HepG2 (cell line): Measurements from ENCODE around the gene CDCA5. TPM values are rescaled to one million over a fixed set of nuclear protein-coding genes. Genes with fewer than 3 reads are reported as not detected.

Experiments used
- ATAC-seq: fragments of 200-7000 bp; cut with Tn5 transposase; 3 replicates; pipeline ENCODE4 v1.9.1; 2020; ENCODE audit warnings: mild to moderate bottlenecking, moderate library complexity
- BruUV-seq: library from RNA; stranded (reverse); fragments of 400-500 nt; replicated peaks from 2 replicates; lab custom pipeline; 2021; lab: Mats Ljungman, UMichigan
- CTCF ChIA-PET: fragments of 300-600 bp; formaldehyde crosslinking; extraction: SDS; loops from one replicate; lab custom pipeline; 2021; ENCODE audit warnings: low total read pairs, inconsistent platforms, low intra/inter-chr PET ratio; lab: Yijun Ruan, JAX
- POLR2A ChIA-PET: fragments of 350-600 bp; sonication (Branson Sonifier 250); formaldehyde crosslinking; loops from one replicate; lab custom pipeline; 2020; ENCODE audit warnings: antibody characterized with exemption, inconsistent platforms; lab: Yijun Ruan, JAX
- DNase-seq: peaks from one replicate; pipeline ENCODE4 v3.0.0-alpha.2; 2015; ENCODE audit warnings: low spot score
- FAIRE-seq: peaks from 3 replicates; lab custom pipeline; 2011; peaks lifted over from hg19 to GRCh38; lab: Jason Lieb, UNC
- H2AFZ ChIP-seq: one replicate; pipeline ENCODE4 v1.6.1; 2011; ENCODE audit warnings: low read length, inconsistent platforms
- H3K27ac ChIP-seq: fragments of 300-600 bp; 3 replicates; pipeline ENCODE4 v1.8.0; 2011; ENCODE audit warnings: mixed run types, mild to moderate bottlenecking, mixed read lengths, low read length, inconsistent platforms; ENCODE audit not compliant: insufficient read depth; ENCODE audit errors: extremely low read length
- H3K27me3 ChIP-seq, 2 experiments: fragments of 200-600 bp in 1 of 2; 2 replicates in 1 of 2; 3 replicates in 1 of 2; pipeline versions ENCODE4 v1.6.0 to v1.8.0; 2011; ENCODE audit warnings: low read length in 2 of 2, mild to moderate bottlenecking in 2 of 2, moderate library complexity in 2 of 2, inconsistent platforms in 1 of 2; ENCODE audit not compliant: insufficient read depth in 2 of 2, control insufficient read depth in 1 of 2
- H3K36me3 ChIP-seq, 2 experiments: fragments of 200-600 bp in 1 of 2; replicated peaks in 1 of 2; 2 replicates in 1 of 2; 3 replicates in 1 of 2; pipeline versions ENCODE4 v1.5.1 to v1.8.0; 2011; ENCODE audit warnings: low read length in 2 of 2, inconsistent platforms in 1 of 2; ENCODE audit not compliant: insufficient read depth in 2 of 2, control insufficient read depth in 1 of 2
- H3K4me1 ChIP-seq: 2 replicates; pipeline ENCODE4 v1.5.1; 2012; ENCODE audit warnings: low read length, inconsistent platforms; ENCODE audit not compliant: insufficient read depth
- H3K4me2 ChIP-seq: 2 replicates; pipeline ENCODE4 v1.6.0; 2011; ENCODE audit warnings: low read depth, low read length, inconsistent platforms
- H3K4me3 ChIP-seq, 3 experiments: fragments of 200-600 bp in 1 of 3; sonication (generic), shearing (Covaris generic) in 1 of 3; replicated peaks in 1 of 3; 2 replicates each; pipeline ENCODE4 v1.5.1; 2011 to 2016; ENCODE audit warnings: low read length in 3 of 3, inconsistent platforms in 2 of 3, low read depth in 2 of 3, mild to moderate bottlenecking in 2 of 3, control low read depth in 1 of 3, mixed read lengths in 1 of 3; ENCODE audit not compliant: insufficient read depth in 1 of 3
- H3K79me2 ChIP-seq: one replicate; pipeline ENCODE4 v1.6.1; 2011; ENCODE audit warnings: low read length, inconsistent platforms; ENCODE audit not compliant: insufficient read depth
- H3K9ac ChIP-seq: 2 replicates; pipeline ENCODE4 v1.6.0; 2011; ENCODE audit warnings: mild to moderate bottlenecking, low read depth, low read length, inconsistent platforms; ENCODE audit not compliant: insufficient read depth
- H3K9me3 ChIP-seq: 2 replicates; pipeline ENCODE4 v1.5.1; 2012; ENCODE audit warnings: mild to moderate bottlenecking, low read length
- H4K20me1 ChIP-seq: 2 replicates; pipeline ENCODE4 v1.6.0; 2011; ENCODE audit warnings: inconsistent platforms, mild to moderate bottlenecking, low read length, moderate library complexity; ENCODE audit not compliant: insufficient read depth
- MTA3 ChIP-seq: sonication (generic); formaldehyde crosslinking; IDR thresholded peaks from 2 replicates; pipeline ENCODE4 v1.4.0; 2020; ENCODE audit warnings: missing genetic modification reagents
- ZNF629 ChIP-seq: sonication (generic); formaldehyde crosslinking; conservative IDR thresholded peaks from 2 replicates; pipeline ENCODE4 v1.5.0; 2020; ENCODE audit warnings: missing genetic modification reagents
- ZNF792 ChIP-seq: IDR thresholded peaks from 2 replicates; pipeline ENCODE4 v1.6.1; 2016
- WGBS: methylation state at CpG from one replicate; pipeline ENCODE4 v1.1.6; 2017; ENCODE audit warnings: low lambda C conversion rate; 5-methylcytosine and 5-hydroxymethylcytosine counted together
- in situ Hi-C: cut with HindIII; loops from 2 replicates; pipeline ENCODE4 v1.10.0; 2017; ENCODE audit warnings: low pct_unique_long_range_greater_than_20kb; ENCODE audit not compliant: extremely low pct_ligation_motif_present
- intact Hi-C: fragments of 100-400 bp; cut with micrococcal nuclease; formaldehyde crosslinking; loops from one replicate; pipeline ENCODE4 v1.10.0; 2022; ENCODE audit not compliant: unreplicated experiment
- polyA plus RNA-seq, 8 experiments: library from polyadenylated mRNA; depleted of rRNA in 3 of 8; stranded (reverse) in 7 of 8; unstranded in 1 of 8; fragments of >200 nt; fragmentation: Illumina TruSeq in 4 of 8; extraction: Trizol in 4 of 8; gene quantifications; 2 replicates each; pipeline versions ENCODE4 v1.2.1 to v1.2.3, GENCODE V29; 2011 to 2016; ENCODE audit warnings: low read depth in 4 of 8, missing spikeins in 1 of 8, mixed read lengths in 1 of 8; ENCODE audit not compliant: insufficient read depth in 1 of 8
- total RNA-seq, 5 experiments: library from RNA; depleted of rRNA; stranded (reverse); fragments of >200 nt; fragmentation: Illumina TruSeq; extraction: Trizol; gene quantifications; 2 replicates each; pipeline ENCODE4 v1.2.3, GENCODE V29; 2016; ENCODE audit warnings: low read depth in 1 of 5
- TF ChIP-seq, protein P1 (sequence below): sonication (generic); formaldehyde crosslinking; IDR thresholded peaks from 2 replicates; pipeline ENCODE4 v1.4.0; 2020; ENCODE audit warnings: mild to moderate bottlenecking, missing genetic modification reagents
- TF ChIP-seq, protein P2 (sequence below): sonication (generic); formaldehyde crosslinking; IDR thresholded peaks from 2 replicates; pipeline ENCODE4 v1.5.1; 2020; ENCODE audit warnings: mild to moderate bottlenecking, missing genetic modification reagents, moderate library complexity

The CDCA5 gene
- total and polyA plus RNA-seq, 2 of the 13 experiments (the other 11 are each of a cell fraction or from before 2014, with no cell fraction given): 13.5 to 50.6 TPM

DNA sequence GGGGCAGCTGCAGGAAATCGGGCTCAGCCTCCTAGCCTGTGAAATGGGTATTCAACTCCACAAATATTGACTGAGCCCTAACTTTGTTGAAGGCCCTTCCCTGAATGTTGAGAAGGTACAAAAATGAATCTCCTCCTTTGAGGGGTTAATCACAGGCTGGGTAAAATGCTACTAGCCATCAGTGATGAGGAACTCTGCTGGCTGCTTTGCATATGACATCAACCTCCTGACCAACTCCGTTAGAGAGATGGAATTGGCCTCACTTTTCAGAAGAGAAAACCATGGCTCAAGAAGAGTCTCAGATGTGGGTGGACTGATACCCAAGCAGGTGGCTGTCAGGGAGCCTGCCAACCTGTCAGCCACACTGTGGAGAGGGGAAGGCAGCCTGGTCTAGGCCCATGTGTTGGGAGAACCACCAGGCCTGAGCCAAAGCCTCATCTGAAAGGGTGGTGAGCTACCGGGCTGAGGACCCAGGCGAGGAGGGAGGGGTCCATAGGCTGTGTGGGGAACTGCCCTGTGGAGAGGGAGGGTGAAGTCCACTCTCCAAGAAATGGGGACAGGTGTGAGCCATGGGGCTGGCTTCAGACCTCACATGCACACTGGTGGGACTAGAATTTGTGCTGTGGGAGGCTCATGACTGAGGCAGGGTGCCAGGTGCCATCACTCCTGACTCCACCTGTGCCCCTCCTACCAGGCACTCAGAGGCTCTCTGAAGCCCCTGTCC lies 11.8 kb downstream of the CDCA5 start:
- FAIRE-seq (no peak), ATAC-seq (peak; percentile 31), DNase-seq (no peak)
- Histone ChIP-seq H4K20me1 (no peaks in the 10 kb centered on the region), H3K4me1 (peaks cover 15% of the 10 kb centered on the region), H3K4me3 (no peak overlapping the region), H3K9ac (no peak overlapping the region), H3K36me3 (peaks cover under 1 to 4% of the 10 kb centered on the region in 2 experiments; a peak in 3 of 5 replicates), H3K4me2 (peak overlapping the region; percentile 21; the same call in 1 of the 2 replicates), H3K27ac (no peak overlapping the region), H2AFZ (no peak overlapping the region), H3K79me2 (no peaks in the 10 kb centered on the region), H3K27me3 (no peaks in the 10 kb centered on the region), H3K9me3 (no peaks in the 10 kb centered on the region)
- in situ Hi-C loops (no loop called here), intact Hi-C loops (no loop called here)
- no TSS peak for BruUV-seq
- CTCF ChIA-PET: no interaction called here
- TF ChIP-seq, protein P1, sequence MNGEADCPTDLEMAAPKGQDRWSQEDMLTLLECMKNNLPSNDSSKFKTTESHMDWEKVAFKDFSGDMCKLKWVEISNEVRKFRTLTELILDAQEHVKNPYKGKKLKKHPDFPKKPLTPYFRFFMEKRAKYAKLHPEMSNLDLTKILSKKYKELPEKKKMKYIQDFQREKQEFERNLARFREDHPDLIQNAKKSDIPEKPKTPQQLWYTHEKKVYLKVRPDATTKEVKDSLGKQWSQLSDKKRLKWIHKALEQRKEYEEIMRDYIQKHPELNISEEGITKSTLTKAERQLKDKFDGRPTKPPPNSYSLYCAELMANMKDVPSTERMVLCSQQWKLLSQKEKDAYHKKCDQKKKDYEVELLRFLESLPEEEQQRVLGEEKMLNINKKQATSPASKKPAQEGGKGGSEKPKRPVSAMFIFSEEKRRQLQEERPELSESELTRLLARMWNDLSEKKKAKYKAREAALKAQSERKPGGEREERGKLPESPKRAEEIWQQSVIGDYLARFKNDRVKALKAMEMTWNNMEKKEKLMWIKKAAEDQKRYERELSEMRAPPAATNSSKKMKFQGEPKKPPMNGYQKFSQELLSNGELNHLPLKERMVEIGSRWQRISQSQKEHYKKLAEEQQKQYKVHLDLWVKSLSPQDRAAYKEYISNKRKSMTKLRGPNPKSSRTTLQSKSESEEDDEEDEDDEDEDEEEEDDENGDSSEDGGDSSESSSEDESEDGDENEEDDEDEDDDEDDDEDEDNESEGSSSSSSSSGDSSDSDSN: 0 out of 2 replicates have a peak, but pooled peaks have one; percentile 15
- TF ChIP-seq ZNF792 (CRISPR knock-in tag) (no peak), ZNF629 (CRISPR knock-in tag) (peak; percentile 72), MTA3 (CRISPR knock-in tag) (no peak)
- TF ChIP-seq, protein P2, sequence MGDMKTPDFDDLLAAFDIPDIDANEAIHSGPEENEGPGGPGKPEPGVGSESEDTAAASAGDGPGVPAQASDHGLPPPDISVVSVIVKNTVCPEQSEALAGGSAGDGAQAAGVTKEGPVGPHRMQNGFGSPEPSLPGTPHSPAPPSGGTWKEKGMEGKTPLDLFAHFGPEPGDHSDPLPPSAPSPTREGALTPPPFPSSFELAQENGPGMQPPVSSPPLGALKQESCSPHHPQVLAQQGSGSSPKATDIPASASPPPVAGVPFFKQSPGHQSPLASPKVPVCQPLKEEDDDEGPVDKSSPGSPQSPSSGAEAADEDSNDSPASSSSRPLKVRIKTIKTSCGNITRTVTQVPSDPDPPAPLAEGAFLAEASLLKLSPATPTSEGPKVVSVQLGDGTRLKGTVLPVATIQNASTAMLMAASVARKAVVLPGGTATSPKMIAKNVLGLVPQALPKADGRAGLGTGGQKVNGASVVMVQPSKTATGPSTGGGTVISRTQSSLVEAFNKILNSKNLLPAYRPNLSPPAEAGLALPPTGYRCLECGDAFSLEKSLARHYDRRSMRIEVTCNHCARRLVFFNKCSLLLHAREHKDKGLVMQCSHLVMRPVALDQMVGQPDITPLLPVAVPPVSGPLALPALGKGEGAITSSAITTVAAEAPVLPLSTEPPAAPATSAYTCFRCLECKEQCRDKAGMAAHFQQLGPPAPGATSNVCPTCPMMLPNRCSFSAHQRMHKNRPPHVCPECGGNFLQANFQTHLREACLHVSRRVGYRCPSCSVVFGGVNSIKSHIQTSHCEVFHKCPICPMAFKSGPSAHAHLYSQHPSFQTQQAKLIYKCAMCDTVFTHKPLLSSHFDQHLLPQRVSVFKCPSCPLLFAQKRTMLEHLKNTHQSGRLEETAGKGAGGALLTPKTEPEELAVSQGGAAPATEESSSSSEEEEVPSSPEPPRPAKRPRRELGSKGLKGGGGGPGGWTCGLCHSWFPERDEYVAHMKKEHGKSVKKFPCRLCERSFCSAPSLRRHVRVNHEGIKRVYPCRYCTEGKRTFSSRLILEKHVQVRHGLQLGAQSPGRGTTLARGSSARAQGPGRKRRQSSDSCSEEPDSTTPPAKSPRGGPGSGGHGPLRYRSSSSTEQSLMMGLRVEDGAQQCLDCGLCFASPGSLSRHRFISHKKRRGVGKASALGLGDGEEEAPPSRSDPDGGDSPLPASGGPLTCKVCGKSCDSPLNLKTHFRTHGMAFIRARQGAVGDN (CRISPR knock-in tag): peak; percentile 44
- POLR2A ChIA-PET: interaction anchor here (0.6 to 1.7 kb wide), 6 partner anchors 14 to 63 kb away, joined by 3 to 6 read pairs (median 3); partner anchors contain the start of genes ARL2, NAALADL1, SAC3D1 and SYVN1
- WGBS: 34% methylated on average over 4 of the region's 4 CpGs
